GM18861 (cell line): ENCODE data around the gene ULK2.
"Not testable (repeated sequence)": the region's sequence is repeated elsewhere in the genome, so short reads cannot be mapped to it uniquely, and the experiment has no call there.

ENCODE experiments used
- ATAC-seq: cut with Tn5 transposase; IDR thresholded peaks from one replicate; pipeline ENCODE4 v1.9.1; 2021; ENCODE audit not compliant: unreplicated experiment

Gene ULK2

GRCh38 chr17:19867079-19867328 is 732 bp downstream of the ULK2 start:
- no peak for ATAC-seq

- no peak for ATAC-seq
Measured at GRCh38 chr17:19865021-19865420, 2.7 kb downstream of the ULK2 start.

DNA sequence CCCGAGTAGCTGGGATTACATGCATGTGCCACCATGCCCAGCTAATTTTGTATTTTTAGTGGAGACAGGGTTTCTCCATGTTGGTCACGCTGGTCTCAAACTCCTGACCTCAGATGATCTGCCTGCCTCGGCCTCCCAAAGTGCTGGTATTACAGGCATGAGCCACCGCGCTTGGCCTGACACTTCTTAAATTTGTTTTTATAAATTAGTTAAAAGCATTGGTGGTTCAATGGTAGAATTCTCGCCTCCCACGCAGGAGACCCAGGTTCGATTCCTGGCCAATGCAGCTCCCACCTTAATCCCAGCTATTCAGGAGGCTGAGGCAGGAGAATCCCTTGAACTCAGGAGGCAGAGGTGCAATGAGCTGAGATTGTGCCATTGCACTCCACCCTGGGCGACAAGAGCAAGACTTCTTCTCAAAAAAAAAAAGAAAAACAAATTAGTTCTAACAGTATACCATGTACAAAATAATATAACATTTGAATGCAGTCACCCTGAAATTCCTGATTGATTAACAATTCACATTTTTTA is 7.0 kb downstream of the ULK2 start:
- ATAC-seq = not testable (repeated sequence)

GRCh38 chr17:19857640-19858039 is 10.1 kb downstream of the ULK2 start:
- ATAC-seq = no peak

GRCh38 chr17:19833914-19834313 is 33.8 kb downstream of the ULK2 start:
- ATAC-seq = no peak

DNA sequence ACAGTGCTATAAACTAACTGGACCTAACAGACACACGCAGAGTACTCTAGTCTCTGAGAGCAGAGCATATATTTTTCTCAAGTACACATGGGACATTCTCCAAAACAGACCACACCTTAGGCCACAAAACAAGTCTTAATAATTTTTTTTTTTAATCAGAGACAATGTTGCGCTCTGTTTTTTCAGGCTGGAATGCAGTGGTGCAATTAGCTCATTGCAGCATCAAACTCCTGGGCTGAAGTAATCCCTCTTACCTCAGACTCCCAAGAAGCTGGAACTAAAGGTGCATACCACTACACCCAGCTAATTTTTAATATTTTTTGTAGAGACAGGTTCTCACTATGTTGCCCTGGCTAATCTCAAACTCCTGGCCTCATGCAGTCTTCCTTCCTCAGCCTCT is 37.7 kb downstream of the ULK2 start:
- no peak for ATAC-seq

- ATAC-seq = no peak
Measured at GRCh38 chr17:19812407-19812806, 55.3 kb downstream of the ULK2 start.

DNA sequence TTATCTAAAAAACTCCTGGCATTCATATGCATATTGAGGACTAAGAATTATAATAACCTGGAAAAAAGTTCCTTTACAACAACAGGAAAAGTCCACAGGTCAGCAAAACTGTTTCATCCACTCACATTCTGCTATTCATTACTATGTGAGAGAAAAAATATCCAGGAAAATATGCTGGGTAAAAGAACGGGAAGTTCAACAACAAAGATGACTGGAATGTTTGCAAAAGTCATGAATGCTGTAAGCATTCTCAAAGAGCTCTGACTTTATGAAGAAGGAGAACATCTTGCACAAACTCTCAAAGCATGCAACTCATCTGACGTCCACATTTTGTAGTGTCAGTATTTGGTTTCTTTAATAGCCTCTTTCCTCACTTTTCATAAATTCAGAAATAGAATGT is 62.7 kb downstream of the ULK2 start:
- ATAC-seq = no peak

GRCh38 chr17:19800571-19800970 is 67.2 kb downstream of the ULK2 start:
- ATAC-seq = no peak

- ATAC-seq = no peak
Measured at GRCh38 chr17:19799796-19800195, 67.9 kb downstream of the ULK2 start.

GRCh38 chr17:19796457-19796856 is 71.3 kb downstream of the ULK2 start:
- ATAC-seq = no peak

GRCh38 chr17:19791918-19792550 is 75.7 kb downstream of the ULK2 start:
- no peak for ATAC-seq

DNA sequence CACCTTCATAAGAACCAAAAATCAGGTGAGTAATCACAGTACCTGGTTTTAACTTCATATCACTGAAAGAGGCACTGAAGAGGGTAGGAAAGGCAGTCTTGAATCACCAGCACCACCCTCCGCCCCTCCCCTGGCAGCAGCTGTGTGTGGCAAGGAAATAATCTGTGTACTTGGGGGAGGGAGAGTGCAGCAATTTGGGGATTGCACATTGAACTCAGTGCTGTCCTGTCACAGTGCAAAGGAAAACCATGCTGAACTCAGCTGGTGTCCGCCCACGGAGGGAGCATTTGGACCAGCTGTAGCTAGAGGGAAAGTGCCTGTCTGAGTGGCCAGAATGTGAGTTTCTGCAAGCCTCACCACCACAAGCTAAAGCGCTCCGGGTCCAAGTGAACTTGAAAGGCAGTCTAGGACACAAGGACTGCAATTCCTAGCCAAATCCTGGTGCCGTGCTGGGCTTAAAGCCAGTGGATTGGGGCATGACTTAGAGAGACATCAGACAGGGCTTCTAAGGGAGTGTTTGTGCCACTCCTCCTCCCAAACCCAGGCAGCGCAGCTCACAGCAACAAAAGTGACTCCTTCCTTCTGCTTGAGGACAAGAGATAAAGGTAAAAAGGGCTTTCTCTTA is 79.9 kb downstream of the ULK2 start:
- ATAC-seq = no peak

- ATAC-seq = no peak
Measured at GRCh38 chr17:19785854-19786253, 81.9 kb downstream of the ULK2 start.

DNA sequence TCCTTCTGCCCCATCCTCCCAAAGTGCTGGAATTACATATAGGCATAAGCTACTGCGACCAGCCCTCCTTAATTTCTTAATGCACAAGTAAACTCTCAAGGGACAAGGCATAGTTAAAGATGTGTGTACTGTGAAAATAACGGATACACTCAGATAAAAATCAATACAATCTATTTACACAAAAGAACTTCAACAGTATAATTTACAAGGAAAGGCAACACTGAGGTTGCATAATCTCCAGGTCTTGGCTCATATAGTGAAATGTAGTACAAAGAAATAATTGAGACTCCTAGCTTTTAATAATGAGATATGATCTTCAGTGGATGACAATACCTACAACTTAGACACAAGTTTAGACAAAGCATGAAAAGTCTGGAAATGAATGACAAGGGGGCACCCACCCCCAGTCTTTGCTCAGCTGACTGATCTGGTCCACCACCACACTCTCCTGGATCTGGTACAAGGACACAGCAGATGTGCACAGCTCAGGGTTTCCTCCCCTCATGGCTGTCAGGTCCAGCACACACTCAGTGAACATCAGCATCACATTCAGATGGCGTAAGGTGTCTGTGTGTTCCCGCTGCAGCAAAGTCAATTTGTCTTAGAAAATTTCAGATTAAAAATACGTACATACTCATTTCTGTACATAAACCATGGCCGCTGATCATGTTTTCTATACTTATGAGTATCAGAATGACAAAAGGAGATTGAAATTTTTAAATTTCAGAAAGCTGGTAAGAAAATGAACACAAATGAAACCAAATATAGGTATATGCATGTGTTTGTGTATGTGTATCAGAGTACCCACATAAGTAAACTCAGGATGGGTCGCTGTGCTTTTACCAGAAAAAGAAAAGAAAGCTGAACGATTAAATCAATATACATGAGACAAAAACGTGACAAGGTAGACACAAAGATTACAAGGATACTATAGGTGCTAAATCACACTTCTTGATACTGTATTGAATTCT is 86.0 kb downstream of the ULK2 start:
- no peak for ATAC-seq

GRCh38 chr17:19780846-19781245 is 86.9 kb downstream of the ULK2 start:
- ATAC-seq = no peak

DNA sequence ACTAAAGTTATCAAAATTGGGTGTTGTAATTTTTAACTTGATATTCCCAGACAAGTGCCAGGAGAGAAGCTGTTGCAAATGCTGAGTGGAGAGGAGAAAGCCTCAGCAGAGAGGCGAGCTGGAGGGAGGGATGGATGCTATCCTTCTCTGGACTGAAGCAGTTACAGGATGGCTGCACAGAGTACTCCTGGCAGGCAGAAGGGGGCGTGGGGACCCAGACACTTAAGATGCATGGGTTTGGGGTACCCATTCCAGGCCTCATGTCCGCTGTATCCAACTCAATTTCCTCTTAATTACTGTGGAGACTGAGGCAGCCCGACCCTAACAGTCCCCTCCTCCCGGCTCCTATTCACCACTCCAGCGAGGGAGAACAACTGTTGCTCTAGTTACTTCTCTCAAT is 94.2 kb downstream of the ULK2 start:
- ATAC-seq = no peak

DNA sequence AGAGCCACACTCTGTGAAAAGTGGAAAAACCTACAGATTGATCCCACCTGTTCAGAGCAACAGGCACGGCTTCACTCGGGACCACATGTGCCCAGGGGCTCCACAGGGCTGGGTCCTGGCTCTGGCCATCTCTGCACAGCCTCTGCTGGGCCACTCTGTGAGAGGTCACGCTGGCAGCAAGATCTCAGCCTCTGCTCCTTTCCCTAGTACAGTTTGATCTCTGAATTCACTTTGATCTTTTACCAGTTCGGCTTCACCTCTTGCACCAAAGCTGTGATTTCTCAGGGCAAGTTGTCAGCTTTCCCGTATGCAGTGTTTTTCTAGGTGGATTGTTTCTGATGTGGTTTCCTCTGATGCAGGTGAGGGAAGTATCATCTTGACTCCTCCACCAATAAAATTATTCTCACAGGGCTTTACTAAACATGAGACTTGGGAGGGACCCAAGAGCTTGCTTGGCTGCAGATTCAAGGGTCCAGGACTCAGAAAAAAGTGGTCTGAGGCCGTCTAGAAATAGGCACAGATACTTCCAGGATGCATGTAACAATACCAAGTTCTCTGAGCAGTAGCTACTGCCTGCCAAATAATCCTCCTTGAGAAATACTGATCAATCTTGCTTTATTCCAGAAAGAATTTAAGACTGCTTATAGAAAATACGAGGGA is 95.6 kb downstream of the ULK2 start:
- ATAC-seq = no peak

- no peak for ATAC-seq
Measured at GRCh38 chr17:19770985-19771735, 96.6 kb downstream of the ULK2 start.

DNA sequence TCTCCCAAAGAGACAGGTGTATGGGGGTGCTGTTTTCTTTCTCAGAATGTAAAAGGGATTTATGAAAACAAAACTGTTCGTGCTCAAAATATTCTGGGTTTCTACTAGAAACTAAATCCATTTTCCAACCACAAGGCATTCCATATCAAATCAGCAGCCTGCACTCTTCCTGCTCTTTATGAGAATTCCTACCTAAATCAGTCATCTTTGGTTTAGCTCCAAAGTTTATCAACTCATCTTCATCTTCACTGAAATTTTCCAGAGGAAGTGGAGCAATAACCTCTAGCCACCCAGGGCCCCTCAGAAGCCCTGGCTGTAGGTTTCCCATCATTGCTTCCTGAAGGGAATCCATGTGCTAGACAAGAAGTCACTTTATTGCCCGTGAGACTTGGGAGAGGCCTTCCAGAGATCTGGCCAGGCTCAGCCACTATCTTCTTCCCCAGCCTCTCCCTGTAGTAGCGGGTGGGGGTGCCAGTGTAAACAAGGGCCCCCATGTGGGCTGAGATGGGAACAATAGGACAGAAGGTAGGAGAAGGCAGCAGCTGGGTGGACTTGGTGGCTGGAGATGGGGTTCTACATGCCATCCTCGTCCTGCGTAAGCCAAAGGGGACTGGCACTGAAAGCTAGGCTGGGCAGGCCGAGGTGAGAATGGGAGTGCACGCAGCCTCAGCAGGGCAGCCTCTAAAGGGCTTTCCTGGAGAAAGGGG is 97.6 kb downstream of the ULK2 start:
- no peak for ATAC-seq
